HEK293 (cell line): ENCODE data around the gene CKB.

Source experiments
- EGR2 ChIP-seq: fragments of 450-650 bp; formaldehyde crosslinking; IDR thresholded peaks from 2 replicates; pipeline ENCODE4 v1.5.1; 2016; ENCODE audit warnings: low read depth, missing biosample characterization, missing genetic modification characterization
- GLIS1 ChIP-seq: fragments of 450-650 bp; formaldehyde crosslinking; IDR thresholded peaks from 2 replicates; pipeline ENCODE4 v1.5.1; 2016; ENCODE audit warnings: missing biosample characterization, missing genetic modification characterization
- GLIS2 ChIP-seq: fragments of 450-650 bp; formaldehyde crosslinking; IDR thresholded peaks from 2 replicates; pipeline ENCODE4 v1.5.1; 2016; ENCODE audit warnings: missing biosample characterization, missing genetic modification characterization
- IKZF3 ChIP-seq: fragments of 450-650 bp; IDR thresholded peaks from 2 replicates; pipeline ENCODE4 v1.5.0; 2018; ENCODE audit warnings: missing biosample characterization, mild to moderate bottlenecking, missing genetic modification characterization, moderate library complexity
- KLF16 ChIP-seq: fragments of 450-650 bp; formaldehyde crosslinking; IDR thresholded peaks from 2 replicates; pipeline ENCODE4 v1.5.1; 2017; ENCODE audit warnings: missing biosample characterization, missing genetic modification characterization
- KLF8 ChIP-seq: fragments of 450-650 bp; formaldehyde crosslinking; IDR thresholded peaks from 2 replicates; pipeline ENCODE4 v1.5.1; 2016; ENCODE audit warnings: missing biosample characterization, missing genetic modification characterization
- PRDM6 ChIP-seq: fragments of 450-650 bp; formaldehyde crosslinking; IDR thresholded peaks from 2 replicates; pipeline ENCODE4 v1.5.1; 2017; ENCODE audit warnings: missing biosample characterization, missing genetic modification characterization
- SP2 ChIP-seq: fragments of 450-650 bp; formaldehyde crosslinking; IDR thresholded peaks from 2 replicates; pipeline ENCODE4 v1.5.1; 2016; ENCODE audit warnings: missing biosample characterization, missing genetic modification characterization
- YY1 ChIP-seq: fragments of 450-650 bp; formaldehyde crosslinking; IDR thresholded peaks from 2 replicates; pipeline ENCODE4 v1.5.1; 2018; ENCODE audit warnings: missing biosample characterization, missing genetic modification characterization
- ZBTB11 ChIP-seq: fragments of 450-650 bp; formaldehyde crosslinking; conservative IDR thresholded peaks from 2 replicates; pipeline ENCODE4 v1.5.1; 2016; ENCODE audit warnings: low read depth, missing biosample characterization, missing genetic modification characterization
- ZBTB26 ChIP-seq: fragments of 450-650 bp; formaldehyde crosslinking; optimal IDR thresholded peaks from 2 replicates; pipeline ENCODE3; 2016; ENCODE audit warnings: missing biosample characterization, mild to moderate bottlenecking, missing genetic modification characterization
- ZBTB44 ChIP-seq: fragments of 450-650 bp; IDR thresholded peaks from 2 replicates; pipeline ENCODE4 v1.5.1; 2018; ENCODE audit warnings: missing biosample characterization, mild to moderate bottlenecking, missing genetic modification characterization
- ZBTB6 ChIP-seq: fragments of 450-650 bp; formaldehyde crosslinking; IDR thresholded peaks from 2 replicates; pipeline ENCODE4 v1.5.1; 2017; ENCODE audit warnings: missing biosample characterization, missing genetic modification characterization
- ZBTB7A ChIP-seq: fragments of 450-650 bp; formaldehyde crosslinking; IDR thresholded peaks from 2 replicates; pipeline ENCODE4 v1.5.1; 2016; ENCODE audit warnings: low read depth, missing biosample characterization, missing genetic modification characterization
- ZEB2 ChIP-seq: fragments of 450-650 bp; formaldehyde crosslinking; IDR thresholded peaks from 2 replicates; pipeline ENCODE4 v1.5.1; 2016; ENCODE audit warnings: missing biosample characterization, missing genetic modification characterization
- ZNF133 ChIP-seq: fragments of 450-650 bp; formaldehyde crosslinking; IDR thresholded peaks from 2 replicates; pipeline ENCODE4 v1.5.1; 2016; ENCODE audit warnings: missing biosample characterization, missing genetic modification characterization
- ZNF146 ChIP-seq: fragments of 450-650 bp; formaldehyde crosslinking; IDR thresholded peaks from 2 replicates; pipeline ENCODE4 v1.5.1; 2016; ENCODE audit warnings: missing biosample characterization, missing genetic modification characterization
- ZNF24 ChIP-seq: fragments of 450-650 bp; formaldehyde crosslinking; IDR thresholded peaks from 2 replicates; pipeline ENCODE4 v1.5.1; 2016; ENCODE audit warnings: missing biosample characterization, missing genetic modification characterization
- ZNF266 ChIP-seq: fragments of 450-650 bp; formaldehyde crosslinking; IDR thresholded peaks from 2 replicates; pipeline ENCODE4 v1.5.1; 2016; ENCODE audit warnings: missing biosample characterization, missing genetic modification characterization, low read depth
- ZNF335 ChIP-seq: fragments of 450-650 bp; formaldehyde crosslinking; conservative IDR thresholded peaks from 2 replicates; pipeline ENCODE4 v1.5.1; 2016; ENCODE audit warnings: missing biosample characterization, missing genetic modification characterization
- ZNF341 ChIP-seq: fragments of 450-650 bp; formaldehyde crosslinking; IDR thresholded peaks from 2 replicates; pipeline ENCODE4; 2016; ENCODE audit warnings: low read depth, missing biosample characterization, missing genetic modification characterization
- ZNF473 ChIP-seq: fragments of 450-650 bp; formaldehyde crosslinking; IDR thresholded peaks from 2 replicates; pipeline ENCODE4 v1.5.1; 2017; ENCODE audit warnings: missing biosample characterization, missing genetic modification characterization
- ZNF529 ChIP-seq: fragments of 450-650 bp; formaldehyde crosslinking; IDR thresholded peaks from 2 replicates; pipeline ENCODE4 v1.5.1; 2017; ENCODE audit warnings: missing genetic modification characterization, missing biosample characterization; ENCODE audit not compliant: insufficient replicate concordance
- ZNF549 ChIP-seq: fragments of 450-650 bp; IDR thresholded peaks from 2 replicates; pipeline ENCODE4 v1.5.1; 2018; ENCODE audit warnings: missing biosample characterization, missing genetic modification characterization, mild to moderate bottlenecking, inconsistent platforms, moderate library complexity
- ZNF580 ChIP-seq: fragments of 450-650 bp; formaldehyde crosslinking; IDR thresholded peaks from 2 replicates; pipeline ENCODE4 v1.5.1; 2016; ENCODE audit warnings: missing biosample characterization, missing genetic modification characterization
- ZNF623 ChIP-seq: fragments of 450-650 bp; formaldehyde crosslinking; IDR thresholded peaks from 2 replicates; pipeline ENCODE4 v1.5.1; 2016; ENCODE audit warnings: missing biosample characterization, missing genetic modification characterization
- ZNF629 ChIP-seq: fragments of 450-650 bp; formaldehyde crosslinking; IDR thresholded peaks from 2 replicates; pipeline ENCODE4 v1.5.1; 2017; ENCODE audit warnings: missing biosample characterization, missing genetic modification characterization
- ZNF76 ChIP-seq: fragments of 450-650 bp; formaldehyde crosslinking; IDR thresholded peaks from 2 replicates; pipeline ENCODE4; 2016; ENCODE audit warnings: low read depth, missing biosample characterization, missing genetic modification characterization, borderline replicate concordance
- ZNF837 ChIP-seq: fragments of 450-650 bp; formaldehyde crosslinking; IDR thresholded peaks from 2 replicates; pipeline ENCODE4 v1.5.1; 2016; ENCODE audit warnings: missing biosample characterization, missing genetic modification characterization

The CKB gene

GRCh38 chr14:103562429-103563225 is 40.0 kb upstream of the CKB start, which contains the start of the genes BAG5 and COA8 (continued):
- TF ChIP-seq ZNF580 (tag by site-specific recombination) (no peak), ZNF266 (no peak), ZBTB7A (tag by site-specific recombination) (peak; percentile 99), EGR2 (tag by site-specific recombination) (peak; percentile 53; the same call in 1 of the 2 replicates), ZNF133 (tag by site-specific recombination) (no peak), KLF8 (peak; percentile 83), ZNF24 (tag by site-specific recombination) (peak; percentile 31; the same call in 1 of the 2 replicates), ZNF146 (tag by site-specific recombination) (peak; percentile 34; the same call in 1 of the 2 replicates), GLIS2 (peak; percentile 82), GLIS1 (tag by site-specific recombination) (peak; percentile 67), ZBTB11 (peak; percentile 59), ZBTB6 (tag by site-specific recombination) (no peak; the same call in 1 of the 2 replicates), ZBTB44 (peak; percentile 76), ZNF623 (tag by site-specific recombination) (no peak), ZBTB26 (tag by site-specific recombination) (peak; percentile 83), PRDM6 (tag by site-specific recombination) (no peak), ZNF629 (tag by site-specific recombination) (peak; percentile 5; the same call in 1 of the 2 replicates), ZNF549 (tag by site-specific recombination) (no peak; the same call in 1 of the 2 replicates), SP2 (peak; percentile 65), ZNF341 (tag by site-specific recombination) (peak; percentile 60), ZNF837 (tag by site-specific recombination) (0 out of 2 replicates have a peak, but pooled peaks have one; percentile 36), IKZF3 (tag by site-specific recombination) (0 out of 2 replicates have a peak, but pooled peaks have one; percentile 43), ZNF335 (tag by site-specific recombination) (peak; percentile 97), YY1 (tag by site-specific recombination) (peak; percentile 68), ZNF473 (no peak), ZNF529 (tag by site-specific recombination) (no peak), ZNF76 (tag by site-specific recombination) (peak; percentile 32; the same call in 1 of the 2 replicates), KLF16 (tag by site-specific recombination) (peak; percentile 75), ZEB2 (tag by site-specific recombination) (peak; percentile 59)
